ENCODE data around the gene TRPM2.

GRCh38 chr21:44356160-44356559 lies 2.7 kb downstream of the TRPM2 start:
- TF ChIP-seq, protein P1, sequence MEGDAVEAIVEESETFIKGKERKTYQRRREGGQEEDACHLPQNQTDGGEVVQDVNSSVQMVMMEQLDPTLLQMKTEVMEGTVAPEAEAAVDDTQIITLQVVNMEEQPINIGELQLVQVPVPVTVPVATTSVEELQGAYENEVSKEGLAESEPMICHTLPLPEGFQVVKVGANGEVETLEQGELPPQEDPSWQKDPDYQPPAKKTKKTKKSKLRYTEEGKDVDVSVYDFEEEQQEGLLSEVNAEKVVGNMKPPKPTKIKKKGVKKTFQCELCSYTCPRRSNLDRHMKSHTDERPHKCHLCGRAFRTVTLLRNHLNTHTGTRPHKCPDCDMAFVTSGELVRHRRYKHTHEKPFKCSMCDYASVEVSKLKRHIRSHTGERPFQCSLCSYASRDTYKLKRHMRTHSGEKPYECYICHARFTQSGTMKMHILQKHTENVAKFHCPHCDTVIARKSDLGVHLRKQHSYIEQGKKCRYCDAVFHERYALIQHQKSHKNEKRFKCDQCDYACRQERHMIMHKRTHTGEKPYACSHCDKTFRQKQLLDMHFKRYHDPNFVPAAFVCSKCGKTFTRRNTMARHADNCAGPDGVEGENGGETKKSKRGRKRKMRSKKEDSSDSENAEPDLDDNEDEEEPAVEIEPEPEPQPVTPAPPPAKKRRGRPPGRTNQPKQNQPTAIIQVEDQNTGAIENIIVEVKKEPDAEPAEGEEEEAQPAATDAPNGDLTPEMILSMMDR (IDR thresholded peaks at IDR 0.05): no peak
- no peak for TF ChIP-seq EP300 (IDR thresholded peaks at IDR 0.05)

Data from stomach (tissue), 4 donors.